Measurements from ENCODE around the gene POLR2H.

GRCh38 chr3:184351511-184352148 lies 9.9 kb upstream of the POLR2H start:
- TF ChIP-seq TCF7L2 (IDR thresholded peaks at IDR 0.05; ENCODE audit: low read depth, low read length) (no peak), CTCF (IDR thresholded peaks at IDR 0.05) (no peak)

Measured in Panc1 (cell line).